Measurements from ENCODE around the gene ARID1B.

GRCh38 chr6:156976216-156977127 lies 199.3 kb downstream of the ARID1B start:
- TF ChIP-seq, protein P1, sequence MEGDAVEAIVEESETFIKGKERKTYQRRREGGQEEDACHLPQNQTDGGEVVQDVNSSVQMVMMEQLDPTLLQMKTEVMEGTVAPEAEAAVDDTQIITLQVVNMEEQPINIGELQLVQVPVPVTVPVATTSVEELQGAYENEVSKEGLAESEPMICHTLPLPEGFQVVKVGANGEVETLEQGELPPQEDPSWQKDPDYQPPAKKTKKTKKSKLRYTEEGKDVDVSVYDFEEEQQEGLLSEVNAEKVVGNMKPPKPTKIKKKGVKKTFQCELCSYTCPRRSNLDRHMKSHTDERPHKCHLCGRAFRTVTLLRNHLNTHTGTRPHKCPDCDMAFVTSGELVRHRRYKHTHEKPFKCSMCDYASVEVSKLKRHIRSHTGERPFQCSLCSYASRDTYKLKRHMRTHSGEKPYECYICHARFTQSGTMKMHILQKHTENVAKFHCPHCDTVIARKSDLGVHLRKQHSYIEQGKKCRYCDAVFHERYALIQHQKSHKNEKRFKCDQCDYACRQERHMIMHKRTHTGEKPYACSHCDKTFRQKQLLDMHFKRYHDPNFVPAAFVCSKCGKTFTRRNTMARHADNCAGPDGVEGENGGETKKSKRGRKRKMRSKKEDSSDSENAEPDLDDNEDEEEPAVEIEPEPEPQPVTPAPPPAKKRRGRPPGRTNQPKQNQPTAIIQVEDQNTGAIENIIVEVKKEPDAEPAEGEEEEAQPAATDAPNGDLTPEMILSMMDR (conservative IDR thresholded peaks at IDR 0.05; ENCODE audit: low read length), result no peak
- TF ChIP-seq EZH2phosphoT487 (IDR thresholded peaks at IDR 0.05; ENCODE audit: borderline replicate concordance, low read depth, low read length), result no peak

All from OCI-LY7 (cell line).